Measurements from ENCODE around the gene IFITM5.
"Not testable (repeated sequence)": the region's sequence is repeated elsewhere in the genome, so short reads cannot be mapped to it uniquely, and the experiment has no call there.

Gene IFITM5

DNA sequence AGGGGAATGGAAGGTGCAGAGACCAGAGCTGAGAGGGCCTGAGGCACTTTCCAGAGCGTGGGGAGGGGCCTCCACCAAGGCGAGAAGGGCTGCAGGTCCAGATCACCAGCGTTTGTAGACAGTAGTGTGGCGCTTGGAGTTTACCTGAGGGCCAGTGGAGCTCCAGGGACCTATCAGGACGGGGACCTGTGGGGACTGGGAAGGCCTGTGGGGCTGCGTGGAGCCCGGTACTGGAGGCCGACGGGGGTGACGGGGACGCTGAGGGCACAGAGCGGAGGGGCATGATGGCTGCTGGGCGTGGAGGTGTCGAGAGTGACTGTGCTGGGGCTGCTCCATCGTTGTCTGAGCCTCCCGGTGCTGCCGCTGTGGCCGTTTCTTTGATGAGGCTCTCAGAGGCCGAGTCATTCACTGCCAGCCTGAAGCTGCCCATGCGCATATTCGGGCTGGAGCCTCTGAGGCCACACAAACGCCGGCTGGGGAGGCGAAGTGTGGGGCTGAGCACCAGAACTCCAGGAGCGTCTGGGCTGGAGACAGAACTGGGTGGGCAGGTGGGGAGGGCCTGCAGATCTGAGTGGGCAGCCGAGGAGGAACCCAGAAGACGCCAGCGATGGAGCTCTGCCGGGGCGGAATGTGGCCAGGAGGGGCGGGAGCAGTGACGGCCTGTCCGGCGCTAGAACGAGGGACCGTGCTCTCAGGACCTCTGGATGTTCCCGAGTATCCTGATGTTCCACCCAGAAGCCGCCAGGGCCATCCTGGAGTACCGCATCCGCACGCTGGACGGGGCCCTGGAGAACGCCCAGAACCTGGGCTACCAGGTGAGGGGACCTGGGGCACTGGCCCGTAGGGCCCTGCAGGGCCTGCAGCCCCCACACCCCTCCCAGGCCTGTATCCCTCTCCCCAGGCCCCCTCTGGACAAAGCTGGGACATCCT lies 7.8 kb downstream of the IFITM5 start:
- TF ChIP-seq POLR2A (IDR thresholded peaks at IDR 0.05; ENCODE audit: low read depth, low read length), result no peak
- no peak for DNase-seq (ENCODE audit: insufficient read length, low spot score)
- FAIRE-seq, result no peak

DNA sequence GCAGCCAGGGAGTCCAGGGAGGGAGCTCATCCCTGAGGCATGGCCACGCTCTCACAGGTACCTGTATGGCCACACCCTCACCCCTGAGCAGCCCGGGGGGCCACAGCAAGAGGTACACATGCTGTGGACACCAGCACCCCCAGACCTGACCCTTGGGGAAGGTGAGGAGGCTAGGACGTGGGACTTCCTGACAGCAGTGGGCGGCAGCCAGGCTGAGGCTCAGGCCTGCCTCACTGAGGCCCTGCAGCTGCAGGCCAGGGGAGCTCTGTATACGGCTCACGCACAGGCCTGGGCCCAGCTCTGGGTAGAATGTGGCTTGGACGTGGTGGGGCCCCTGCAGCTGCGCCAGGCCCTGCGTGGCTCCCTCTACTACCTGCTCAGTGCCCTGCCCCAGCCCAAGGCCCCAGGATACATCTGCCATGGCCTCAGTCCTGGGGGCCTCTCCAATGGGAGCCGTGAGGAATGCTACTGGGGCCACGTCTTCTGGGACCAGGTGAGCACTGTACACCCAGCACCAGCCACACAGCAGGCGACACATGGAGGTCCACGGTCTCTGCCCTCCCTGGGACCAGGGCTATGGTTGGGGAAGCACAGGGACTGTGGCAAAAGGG lies 8.6 kb downstream of the IFITM5 start:
- TF ChIP-seq POLR2A (IDR thresholded peaks at IDR 0.05; ENCODE audit: low read depth, low read length), result no peak
- DNase-seq (ENCODE audit: insufficient read length, low spot score), result no peak
- no peak for FAIRE-seq

DNA sequence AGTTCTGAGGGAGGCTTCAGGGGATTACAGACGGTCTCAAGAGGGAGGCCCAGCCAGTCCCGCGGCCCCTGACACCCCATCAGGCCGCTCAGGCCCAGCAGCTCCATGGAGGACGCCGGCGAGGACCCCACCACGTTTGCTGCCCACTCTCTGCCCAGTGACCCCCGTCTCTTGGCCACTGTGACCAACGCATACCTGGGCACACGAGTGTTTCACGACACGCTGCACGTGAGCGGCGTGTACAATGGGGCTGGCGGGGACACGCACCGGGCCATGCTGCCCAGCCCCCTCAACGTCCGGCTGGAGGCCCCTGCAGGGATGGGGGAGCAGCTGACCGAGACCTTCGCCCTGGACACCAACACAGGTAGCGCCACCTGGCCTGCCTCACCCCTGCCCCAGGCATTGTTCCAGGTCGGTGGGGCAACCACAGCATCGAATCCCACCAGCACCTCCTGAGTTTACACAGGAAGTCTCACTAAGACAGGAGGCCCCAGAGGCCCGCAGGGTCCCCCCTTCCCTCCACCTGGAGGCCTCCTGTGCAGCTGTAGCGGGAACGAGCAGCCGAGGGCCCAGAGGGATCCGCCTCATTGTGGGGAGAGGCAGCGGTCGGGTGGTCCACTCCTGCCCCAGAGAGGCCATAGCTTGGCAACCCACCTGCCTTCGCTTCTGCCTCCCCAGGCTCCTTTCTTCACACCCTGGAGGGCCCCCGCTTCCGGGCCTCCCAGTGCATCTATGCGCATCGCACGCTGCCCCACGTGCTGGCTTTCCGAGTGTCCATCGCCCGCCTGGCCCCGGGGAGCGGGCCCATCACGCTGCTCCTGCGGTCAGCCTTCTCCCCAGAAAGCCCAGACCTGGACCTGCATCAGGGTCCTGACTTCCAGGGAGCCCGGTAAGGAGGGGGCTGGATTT lies 9.4 kb downstream of the IFITM5 start:
- no peak for TF ChIP-seq POLR2A (IDR thresholded peaks at IDR 0.05; ENCODE audit: low read depth, low read length)
- FAIRE-seq (no peak), DNase-seq (ENCODE audit: insufficient read length, low spot score) (no peak)

DNA sequence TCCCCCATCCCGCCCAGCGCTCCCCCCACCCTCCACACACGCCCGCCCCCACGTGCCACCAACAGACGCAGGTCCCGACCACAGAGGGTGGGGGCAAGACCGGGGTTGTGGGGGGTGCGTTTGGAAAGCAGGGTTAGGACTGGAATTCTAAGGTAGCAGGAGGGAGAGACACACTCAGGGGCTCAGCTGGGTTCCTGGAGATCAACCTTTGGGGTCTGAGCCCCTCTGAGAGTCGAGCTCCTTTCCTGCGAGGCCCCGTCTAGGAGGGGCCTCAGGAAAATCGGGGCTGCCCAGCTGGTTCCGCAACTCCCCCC lies 10.0 kb downstream of the IFITM5 start:
- no peak for DNase-seq (ENCODE audit: insufficient read length, low spot score)
- no peak for FAIRE-seq
- no peak for TF ChIP-seq POLR2A (IDR thresholded peaks at IDR 0.05; ENCODE audit: low read depth, low read length)

DNA sequence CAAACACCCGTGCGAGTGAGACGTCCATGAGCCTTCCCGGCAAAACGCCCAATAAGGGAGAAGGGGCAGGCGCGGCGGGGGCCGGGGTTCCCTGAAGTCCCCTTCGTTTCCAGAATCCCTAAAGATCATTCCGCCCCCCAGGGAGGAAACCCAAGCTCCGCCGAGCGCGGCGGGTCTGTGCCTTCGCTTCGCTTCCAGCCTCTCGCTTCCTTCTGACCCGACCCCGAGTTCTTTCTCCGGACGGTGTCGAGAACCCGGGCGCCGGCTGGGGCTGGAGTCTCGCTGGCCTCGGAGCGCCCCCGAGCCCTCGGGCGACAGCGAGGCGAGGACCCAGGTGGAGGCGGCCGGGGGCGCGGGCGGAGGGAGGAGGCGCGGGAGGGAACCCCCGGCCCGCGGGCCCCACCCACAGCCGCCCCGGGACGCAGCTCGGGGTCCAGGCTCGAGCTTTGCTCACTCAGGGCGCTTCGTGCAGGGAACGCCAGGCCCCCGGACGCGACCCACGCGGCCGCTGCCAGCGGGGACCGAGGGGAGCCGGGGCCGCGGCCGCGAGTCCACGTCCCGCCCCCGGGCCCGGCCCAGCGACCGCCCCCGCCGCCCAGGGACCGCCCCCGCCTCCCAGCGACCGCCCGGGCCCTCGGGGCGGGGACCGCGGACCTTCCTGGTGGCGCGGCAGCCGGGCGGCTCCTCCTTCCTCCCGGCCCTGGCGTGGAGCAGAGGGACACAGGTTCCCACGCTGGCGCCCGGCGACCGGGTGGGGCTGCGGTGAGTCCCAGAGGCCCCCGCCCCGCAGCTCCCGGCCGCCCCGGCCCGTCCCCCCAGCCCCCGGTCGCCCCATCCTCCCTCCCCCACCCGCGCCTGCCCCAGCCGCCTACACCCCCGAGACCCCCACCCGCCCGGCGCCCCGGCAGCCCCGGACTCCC lies 10.6 kb downstream of the IFITM5 start, which contains the start of gene PGGHG:
PGGHG (plus strand) TSS at position 649 of the 920 bp plus-strand sequence. CDS start 691 bp downstream, outside the sequence.
- TF ChIP-seq POLR2A (IDR thresholded peaks at IDR 0.05; ENCODE audit: low read depth, low read length), result peak; percentile 80
- DNase-seq (ENCODE audit: insufficient read length, low spot score), result peak; percentile 99
- FAIRE-seq, result no peak

DNA sequence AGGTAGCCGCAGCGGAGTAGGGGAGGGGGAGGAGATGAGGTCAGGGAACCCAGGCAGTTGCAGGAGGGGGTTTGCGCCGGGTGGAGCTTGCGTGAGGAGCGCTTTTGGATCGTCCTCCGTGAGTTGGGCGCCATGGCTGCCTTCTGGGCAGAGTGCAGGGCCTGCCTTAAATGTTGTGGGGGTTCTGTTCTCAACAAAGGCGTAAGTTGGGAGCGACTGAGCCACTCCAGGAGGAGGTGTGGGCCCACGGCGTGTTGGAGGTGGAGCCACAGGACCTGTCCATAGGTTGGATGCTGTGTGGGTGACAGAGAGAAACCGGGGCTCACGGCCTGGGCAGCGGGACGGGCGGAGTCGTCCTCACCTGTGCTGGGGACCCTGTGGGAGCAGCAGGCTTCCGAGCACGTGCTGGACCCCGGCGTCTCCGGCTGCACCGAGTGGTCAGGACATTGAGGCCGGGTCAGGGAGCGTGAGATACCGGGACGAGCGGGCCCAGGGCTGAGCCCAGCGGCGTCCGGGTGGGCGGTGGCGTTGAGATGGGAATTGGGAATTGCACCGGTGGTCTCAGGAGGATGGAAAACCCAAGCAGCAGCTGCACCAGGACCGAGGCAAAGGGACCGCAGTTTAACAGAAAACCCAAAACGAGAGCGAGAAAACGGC lies 11.4 kb downstream of the IFITM5 start:
- no peak for TF ChIP-seq POLR2A (IDR thresholded peaks at IDR 0.05; ENCODE audit: low read depth, low read length)
- no peak for FAIRE-seq
- DNase-seq (ENCODE audit: insufficient read length, low spot score), result no peak

DNA sequence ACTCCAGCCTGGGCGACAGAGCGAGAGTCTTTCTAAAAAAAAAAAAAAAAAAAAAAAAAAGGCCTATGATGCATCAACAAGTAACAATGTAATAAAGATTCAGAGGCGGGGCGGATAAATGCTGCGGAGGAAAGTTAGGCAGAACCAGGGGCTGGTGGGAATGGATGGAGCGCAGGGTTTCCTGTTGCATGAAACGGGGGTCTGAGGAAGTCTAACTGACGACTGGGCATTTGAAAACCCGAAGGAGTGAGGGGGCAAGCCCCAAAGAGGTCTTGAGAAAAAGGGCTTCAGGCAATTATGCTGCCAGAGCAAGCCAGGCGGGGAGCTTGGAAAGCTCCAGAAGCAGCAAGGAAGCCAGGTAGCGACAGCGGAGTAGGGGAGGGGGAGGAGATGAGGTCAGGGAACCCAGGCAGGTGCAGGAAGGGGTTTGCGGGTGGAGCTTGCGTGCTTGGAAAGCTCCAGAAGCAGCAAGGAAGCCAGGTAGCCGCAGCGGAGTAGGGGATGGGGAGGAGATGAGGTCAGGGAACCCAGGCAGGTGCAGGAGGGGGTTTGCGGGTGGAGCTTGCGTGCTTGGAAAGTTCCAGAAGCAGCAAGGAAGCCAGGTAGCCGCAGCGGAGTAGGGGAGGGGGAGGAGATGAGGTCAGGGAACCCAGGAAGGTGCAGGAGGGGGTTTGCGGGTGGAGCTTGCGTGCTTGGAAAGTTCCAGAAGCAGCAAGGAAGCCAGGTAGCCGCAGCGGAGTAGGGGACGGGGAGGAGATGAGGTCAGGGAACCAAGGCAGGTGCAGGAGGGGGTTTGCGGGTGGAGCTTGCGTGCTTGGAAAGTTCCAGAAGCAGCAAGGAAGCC lies 12.1 kb downstream of the IFITM5 start:
- not testable (repeated sequence) for DNase-seq (ENCODE audit: insufficient read length, low spot score); FAIRE-seq

DNA sequence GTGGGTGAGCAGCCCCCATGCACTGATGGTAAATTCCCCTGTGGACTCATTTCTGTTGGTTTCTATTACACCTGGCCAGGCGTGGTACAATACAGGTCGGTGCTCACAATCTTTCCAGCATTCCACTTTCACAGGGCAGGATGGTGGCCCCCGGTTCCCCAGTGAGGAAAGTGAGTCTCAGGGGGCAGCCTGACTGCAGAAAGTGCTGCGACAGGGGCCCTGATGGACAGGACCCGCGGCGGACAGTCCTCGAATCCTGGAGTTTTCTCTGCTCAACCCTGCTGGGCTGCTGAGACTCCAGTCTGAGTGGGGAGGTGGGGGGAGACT lies 13.5 kb downstream of the IFITM5 start:
- no peak for TF ChIP-seq POLR2A (IDR thresholded peaks at IDR 0.05; ENCODE audit: low read depth, low read length)
- FAIRE-seq (no peak), DNase-seq (ENCODE audit: insufficient read length, low spot score) (no peak)

DNA sequence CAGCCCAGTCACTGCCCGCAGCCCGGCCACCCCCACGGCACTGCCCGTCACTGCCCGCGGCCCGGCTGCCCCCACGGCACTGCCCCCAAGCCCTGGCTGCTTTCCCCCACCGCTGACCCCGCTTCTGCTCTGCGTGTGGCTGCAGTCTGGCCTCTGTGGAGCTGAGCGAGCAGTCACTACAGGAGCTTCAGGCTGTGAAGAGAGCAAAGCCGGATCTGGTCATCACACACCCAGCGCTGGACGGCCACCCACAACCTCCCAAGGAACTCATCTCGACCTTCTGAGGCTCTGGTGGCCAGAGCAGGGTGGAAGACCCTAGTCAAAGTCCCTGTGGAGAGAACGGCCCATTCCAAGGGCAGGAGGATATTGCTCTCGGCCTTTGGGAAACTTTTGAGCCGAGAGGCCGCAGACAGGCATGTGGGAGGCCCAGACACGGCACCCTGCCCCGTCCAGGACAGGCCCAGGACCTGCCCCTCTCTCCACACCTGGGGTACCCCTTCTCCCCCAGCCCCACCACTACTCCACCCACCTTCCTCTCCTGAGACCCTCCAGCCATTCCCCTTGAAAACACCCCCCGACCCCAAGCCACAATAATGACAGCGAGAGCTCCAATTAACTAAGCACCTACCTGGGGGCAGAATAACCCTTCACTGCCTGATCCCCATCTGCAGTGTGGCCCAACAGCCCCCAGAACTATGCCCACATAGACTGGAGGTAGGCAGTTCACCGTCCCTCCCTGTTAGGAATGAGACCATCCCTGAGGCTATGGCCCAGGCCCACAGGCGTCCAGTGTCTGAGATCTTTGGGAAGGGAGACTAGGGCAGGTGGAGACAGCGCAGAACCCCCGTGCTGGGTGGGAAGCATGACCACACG lies 14.1 kb downstream of the IFITM5 start:
- FAIRE-seq (no peak), DNase-seq (ENCODE audit: insufficient read length, low spot score) (no peak)
- no peak for TF ChIP-seq POLR2A (IDR thresholded peaks at IDR 0.05; ENCODE audit: low read depth, low read length)

DNA sequence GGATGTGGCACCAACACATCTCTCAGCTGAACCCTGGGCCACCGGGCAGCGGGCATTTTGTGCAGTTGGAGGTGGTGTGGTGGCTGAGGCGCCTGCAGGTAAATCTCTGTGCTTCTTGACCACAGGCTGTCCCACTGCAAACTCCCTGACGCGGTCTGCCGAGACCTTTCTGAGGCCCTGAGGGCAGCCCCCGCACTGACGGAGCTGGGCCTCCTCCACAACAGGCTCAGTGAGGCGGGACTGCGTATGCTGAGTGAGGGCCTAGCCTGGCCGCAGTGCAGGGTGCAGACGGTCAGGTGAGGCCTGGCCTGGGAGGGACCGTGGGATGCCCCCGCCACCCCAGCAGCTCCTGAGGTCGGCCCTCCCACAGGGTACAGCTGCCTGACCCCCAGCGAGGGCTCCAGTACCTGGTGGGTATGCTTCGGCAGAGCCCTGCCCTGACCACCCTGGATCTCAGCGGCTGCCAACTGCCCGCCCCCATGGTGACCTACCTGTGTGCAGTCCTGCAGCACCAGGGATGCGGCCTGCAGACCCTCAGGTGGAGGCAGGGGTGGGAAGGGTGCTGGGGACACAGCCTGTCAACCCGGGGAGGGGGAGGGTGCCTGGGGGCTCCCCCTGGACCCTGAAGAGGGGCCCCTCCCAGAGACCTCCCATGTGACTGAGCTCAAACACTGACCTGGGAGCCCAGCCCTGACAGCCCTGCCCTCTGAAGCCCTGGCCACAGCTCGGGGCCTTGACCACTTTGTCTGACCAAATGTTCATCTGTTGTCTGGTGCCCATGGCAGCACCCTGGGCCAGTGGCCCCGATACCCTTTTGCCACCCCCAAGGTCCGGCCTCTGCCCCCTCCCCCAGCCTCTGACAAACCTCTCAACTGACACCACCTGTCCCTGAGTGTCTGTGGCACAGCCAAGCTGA lies 15.0 kb downstream of the IFITM5 start:
- DNase-seq (ENCODE audit: insufficient read length, low spot score) (no peak), FAIRE-seq (no peak)
- no peak for TF ChIP-seq POLR2A (IDR thresholded peaks at IDR 0.05; ENCODE audit: low read depth, low read length)
